HG02642 (cell line): Measurements from ENCODE around the gene HCFC2.
A peak's percentile ranks its signal among the peaks of the same experiment; 100 is the strongest.

Source experiments
- ATAC-seq: cut with Tn5 transposase; IDR thresholded peaks from one replicate; pipeline ENCODE4 v1.9.1; 2021; ENCODE audit warnings: mild to moderate bottlenecking; ENCODE audit not compliant: unreplicated experiment, poor library complexity

The HCFC2 gene

GRCh38 chr12:104056419-104056972 is 7.8 kb upstream of the HCFC2 start:
- ATAC-seq = no peak

- no peak for ATAC-seq
Measured at GRCh38 chr12:104057771-104058197, 6.5 kb upstream of the HCFC2 start.

GRCh38 chr12:104058802-104059201 is 5.5 kb upstream of the HCFC2 start:
- ATAC-seq = no peak

GRCh38 chr12:104059963-104060362 is 4.4 kb upstream of the HCFC2 start:
- ATAC-seq = no peak

GRCh38 chr12:104060791-104061190 is 3.5 kb upstream of the HCFC2 start:
- no peak for ATAC-seq

- ATAC-seq = peak; percentile 24
Measured at GRCh38 chr12:104063712-104064030, 660 bp upstream of the HCFC2 start.

GRCh38 chr12:104064842-104065427 is 604 bp downstream of the HCFC2 start:
- peak; percentile 9 for ATAC-seq

- ATAC-seq = no peak
Measured at GRCh38 chr12:104072099-104072498, 7.8 kb downstream of the HCFC2 start.

GRCh38 chr12:104073699-104074098 is 9.4 kb downstream of the HCFC2 start:
- no peak for ATAC-seq

- no peak for ATAC-seq
Measured at GRCh38 chr12:104079024-104079423, 14.7 kb downstream of the HCFC2 start.

- no peak for ATAC-seq
Measured at GRCh38 chr12:104080764-104081163, 16.4 kb downstream of the HCFC2 start.

GRCh38 chr12:104083769-104084475 is 19.6 kb downstream of the HCFC2 start:
- peak; percentile 84 for ATAC-seq

- no peak for ATAC-seq
Measured at GRCh38 chr12:104090685-104091084, 26.4 kb downstream of the HCFC2 start.

- no peak for ATAC-seq
Measured at GRCh38 chr12:104091136-104091535, 26.8 kb downstream of the HCFC2 start.

- no peak for ATAC-seq
Measured at GRCh38 chr12:104094284-104094683, 30.0 kb downstream of the HCFC2 start.

- no peak for ATAC-seq
Measured at GRCh38 chr12:104095289-104095688, 31.0 kb downstream of the HCFC2 start.

- no peak for ATAC-seq
Measured at GRCh38 chr12:104097954-104098353, 33.6 kb downstream of the HCFC2 start.

GRCh38 chr12:104105461-104105860 is 41.1 kb downstream of the HCFC2 start:
- ATAC-seq = no peak

GRCh38 chr12:104106965-104107364 is 42.6 kb downstream of the HCFC2 start:
- no peak for ATAC-seq

- no peak for ATAC-seq
Measured at GRCh38 chr12:104108755-104109445, 44.6 kb downstream of the HCFC2 start.
